MM.1S (cell line): ENCODE measurements around the gene RANBP10.

Experiments
- DNase-seq: peaks from one replicate; pipeline ENCODE4 v3.0.0-alpha.2; 2015
- H2AFZ ChIP-seq: fragments of 300-600 bp; sonication (generic); 2 replicates; pipeline ENCODE4 v1.6.0; 2016; ENCODE audit warnings: antibody characterized with exemption, low read length
- H3F3A ChIP-seq: fragments of 300-600 bp; sonication (generic); 2 replicates; pipeline ENCODE4 v1.6.1; 2016; ENCODE audit warnings: mild to moderate bottlenecking, antibody characterized with exemption, low read length, moderate library complexity, mixed read lengths; ENCODE audit not compliant: insufficient read depth
- H3K27ac ChIP-seq: fragments of 300-600 bp; sonication (generic); 2 replicates; pipeline ENCODE4 v1.5.1; 2016; ENCODE audit warnings: mild to moderate bottlenecking, low read length
- H3K27me3 ChIP-seq: fragments of 300-600 bp; sonication (generic); replicated peaks from 2 replicates; pipeline ENCODE4 v1.6.0; 2016; ENCODE audit warnings: low read length; ENCODE audit not compliant: insufficient read depth
- H3K36me3 ChIP-seq: fragments of 300-600 bp; sonication (generic); replicated peaks from 2 replicates; pipeline ENCODE4 v1.6.1; 2016; ENCODE audit warnings: mild to moderate bottlenecking, low read length, mixed read lengths; ENCODE audit not compliant: insufficient read depth
- H3K4me1 ChIP-seq: fragments of 300-600 bp; sonication (generic); 2 replicates; pipeline ENCODE4 v1.6.1; 2016; ENCODE audit warnings: low read length, mixed read lengths
- H3K4me2 ChIP-seq: fragments of 300-600 bp; sonication (generic); 2 replicates; pipeline ENCODE4 v1.6.0; 2016; ENCODE audit warnings: low read depth, low read length
- H3K4me3 ChIP-seq: fragments of 300-600 bp; sonication (generic); 2 replicates; pipeline ENCODE4 v1.5.1; 2016; ENCODE audit warnings: low read length, mixed read lengths
- H3K79me2 ChIP-seq: fragments of 300-600 bp; sonication (generic); 2 replicates; pipeline ENCODE4 v1.6.1; 2016; ENCODE audit warnings: mixed run types, low read length, mixed read lengths
- H3K9ac ChIP-seq: fragments of 300-600 bp; sonication (generic); 2 replicates; pipeline ENCODE4 v1.6.1; 2016; ENCODE audit warnings: low read length, mixed read lengths
- H3K9me2 ChIP-seq: fragments of 300-600 bp; sonication (generic); replicated peaks from 2 replicates; pipeline ENCODE4 v1.6.1; 2016; ENCODE audit warnings: mild to moderate bottlenecking, low read length, mixed read lengths; ENCODE audit not compliant: insufficient read depth
- H3K9me3 ChIP-seq: fragments of 300-600 bp; sonication (generic); replicated peaks from 2 replicates; pipeline ENCODE4 v1.6.1; 2016; ENCODE audit warnings: mild to moderate bottlenecking, low read length, mixed read lengths; ENCODE audit not compliant: insufficient read depth
- H4K20me1 ChIP-seq: fragments of 300-600 bp; sonication (generic); 2 replicates; pipeline ENCODE4 v1.6.1; 2016; ENCODE audit warnings: mild to moderate bottlenecking, low read length, moderate library complexity, mixed read lengths; ENCODE audit not compliant: insufficient read depth
- EZH2 ChIP-seq: fragments of 300-600 bp; sonication (generic); optimal IDR thresholded peaks from 2 replicates; pipeline ENCODE3; 2017; ENCODE audit warnings: low read depth, mild to moderate bottlenecking, antibody characterized with exemption, low read length, mixed read lengths
- EZH2phosphoT487 ChIP-seq: fragments of 300-600 bp; sonication (generic); IDR thresholded peaks from 2 replicates; pipeline ENCODE4 v1.6.1; 2018; ENCODE audit warnings: antibody characterized with exemption, low read length
- TF ChIP-seq, protein P1 (sequence below): fragments of 300-600 bp; sonication (generic); IDR thresholded peaks from 2 replicates; pipeline ENCODE4 v1.5.1; 2016; ENCODE audit warnings: antibody characterized with exemption, low read length, mixed read lengths

RANBP10 gene

GRCh38 chr16:67679935-67680897 lies 126.1 kb downstream of the RANBP10 start:
- Histone ChIP-seq H3K9me3 (no peaks in the 10 kb centered on the region), H3K79me2 (no peaks in the 10 kb centered on the region), H2AFZ (no peak overlapping the region), H3K4me3 (no peak overlapping the region), H3K9me2 (no peaks in the 10 kb centered on the region), H3K4me2 (no peak overlapping the region), H3K36me3 (no peaks in the 10 kb centered on the region), H3K4me1 (no peaks in the 10 kb centered on the region), H3K9ac (no peak overlapping the region), H4K20me1 (no peaks in the 10 kb centered on the region), H3F3A (no peaks in the 10 kb centered on the region), H3K27me3 (no peaks in the 10 kb centered on the region), H3K27ac (no peak overlapping the region)
- TF ChIP-seq, protein P1, sequence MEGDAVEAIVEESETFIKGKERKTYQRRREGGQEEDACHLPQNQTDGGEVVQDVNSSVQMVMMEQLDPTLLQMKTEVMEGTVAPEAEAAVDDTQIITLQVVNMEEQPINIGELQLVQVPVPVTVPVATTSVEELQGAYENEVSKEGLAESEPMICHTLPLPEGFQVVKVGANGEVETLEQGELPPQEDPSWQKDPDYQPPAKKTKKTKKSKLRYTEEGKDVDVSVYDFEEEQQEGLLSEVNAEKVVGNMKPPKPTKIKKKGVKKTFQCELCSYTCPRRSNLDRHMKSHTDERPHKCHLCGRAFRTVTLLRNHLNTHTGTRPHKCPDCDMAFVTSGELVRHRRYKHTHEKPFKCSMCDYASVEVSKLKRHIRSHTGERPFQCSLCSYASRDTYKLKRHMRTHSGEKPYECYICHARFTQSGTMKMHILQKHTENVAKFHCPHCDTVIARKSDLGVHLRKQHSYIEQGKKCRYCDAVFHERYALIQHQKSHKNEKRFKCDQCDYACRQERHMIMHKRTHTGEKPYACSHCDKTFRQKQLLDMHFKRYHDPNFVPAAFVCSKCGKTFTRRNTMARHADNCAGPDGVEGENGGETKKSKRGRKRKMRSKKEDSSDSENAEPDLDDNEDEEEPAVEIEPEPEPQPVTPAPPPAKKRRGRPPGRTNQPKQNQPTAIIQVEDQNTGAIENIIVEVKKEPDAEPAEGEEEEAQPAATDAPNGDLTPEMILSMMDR = no peak
- TF ChIP-seq EZH2 (no peak), EZH2phosphoT487 (no peak)
- DNase-seq = no peak

- H3K4me3 ChIP-seq = no peak overlapping the region
- no peak for DNase-seq
- no peaks in the 10 kb centered on the region for H3K9me2 ChIP-seq
- H3F3A ChIP-seq = no peaks in the 10 kb centered on the region
- H3K27ac ChIP-seq = no peak overlapping the region
- H3K79me2 ChIP-seq = no peaks in the 10 kb centered on the region
- no peak overlapping the region for H3K9ac ChIP-seq
- no peaks in the 10 kb centered on the region for H3K9me3 ChIP-seq
- no peak overlapping the region for H3K4me2 ChIP-seq
- no peaks in the 10 kb centered on the region for H3K27me3 ChIP-seq
- H4K20me1 ChIP-seq = no peaks in the 10 kb centered on the region
- no peak overlapping the region for H2AFZ ChIP-seq
- no peaks in the 10 kb centered on the region for H3K4me1 ChIP-seq
- no peaks in the 10 kb centered on the region for H3K36me3 ChIP-seq
- TF ChIP-seq, protein P1 = no peak
- TF ChIP-seq EZH2 = no peak
- TF ChIP-seq EZH2phosphoT487 = no peak
Observed at GRCh38 chr16:67678354-67679023, 127.9 kb downstream of the RANBP10 start.

GRCh38 chr16:67677712-67678111 lies 128.6 kb downstream of the RANBP10 start:
- H3K4me2 ChIP-seq = no peak overlapping the region
- no peaks in the 10 kb centered on the region for H3F3A ChIP-seq
- H3K4me1 ChIP-seq = no peaks in the 10 kb centered on the region
- H3K36me3 ChIP-seq = no peaks in the 10 kb centered on the region
- TF ChIP-seq, protein P1 = no peak
- TF ChIP-seq EZH2 = no peak
- TF ChIP-seq EZH2phosphoT487 = no peak
- H3K79me2 ChIP-seq = no peaks in the 10 kb centered on the region
- H3K9me3 ChIP-seq = no peaks in the 10 kb centered on the region
- H2AFZ ChIP-seq = no peak overlapping the region
- DNase-seq = no peak
- no peak overlapping the region for H3K27ac ChIP-seq
- H3K4me3 ChIP-seq = no peak overlapping the region
- H3K27me3 ChIP-seq = no peaks in the 10 kb centered on the region
- no peaks in the 10 kb centered on the region for H4K20me1 ChIP-seq
- H3K9me2 ChIP-seq = no peaks in the 10 kb centered on the region
- H3K9ac ChIP-seq = no peak overlapping the region
